Mesothelial cell of epicardium (in vitro differentiated cells): ENCODE data around the gene EPB41L4A. TPM values are rescaled to one million over a fixed set of nuclear protein-coding genes. Genes with fewer than 3 reads are reported as not detected.

ENCODE experiments used
- DNase-seq, 2 experiments: peaks; one replicate each; pipeline ENCODE4 v3.0.0; 2021; ENCODE audit warnings: low spot score in 2 of 2; ENCODE audit not compliant: unreplicated experiment in 2 of 2
- H3K27ac Mint-ChIP-seq: 2 replicates; pipeline ENCODE4 v1.8.0; 2021; ENCODE audit warnings: mixed read lengths
- H3K27me3 Mint-ChIP-seq: 2 replicates; pipeline ENCODE4 v1.8.0; 2021; ENCODE audit warnings: low read depth, mixed read lengths
- H3K36me3 Mint-ChIP-seq: 2 replicates; pipeline ENCODE4 v1.8.0; 2021; ENCODE audit warnings: mixed read lengths
- H3K4me1 Mint-ChIP-seq: 2 replicates; pipeline ENCODE4 v1.8.0; 2021; ENCODE audit warnings: mixed read lengths
- H3K4me3 Mint-ChIP-seq: 2 replicates; pipeline ENCODE4 v1.8.0; 2021; ENCODE audit warnings: mild to moderate bottlenecking, moderate library complexity, mixed read lengths
- H3K9me3 Mint-ChIP-seq: 2 replicates; pipeline ENCODE4 v1.8.0; 2021; ENCODE audit warnings: mixed read lengths
- total RNA-seq: library from RNA; stranded (reverse); gene quantifications from 3 replicates; pipeline ENCODE4 v1.2.1, GENCODE V29; 2021
- TF ChIP-seq, protein P1 (sequence below): fragments of 200-600 bp; sonication (generic); IDR thresholded peaks from one replicate; pipeline ENCODE4 v1.5.0; 2021; ENCODE audit warnings: antibody characterized with exemption; ENCODE audit not compliant: unreplicated experiment

Gene EPB41L4A
- total RNA-seq, 1 donor from 2014 or later, result 39.3 TPM

DNA sequence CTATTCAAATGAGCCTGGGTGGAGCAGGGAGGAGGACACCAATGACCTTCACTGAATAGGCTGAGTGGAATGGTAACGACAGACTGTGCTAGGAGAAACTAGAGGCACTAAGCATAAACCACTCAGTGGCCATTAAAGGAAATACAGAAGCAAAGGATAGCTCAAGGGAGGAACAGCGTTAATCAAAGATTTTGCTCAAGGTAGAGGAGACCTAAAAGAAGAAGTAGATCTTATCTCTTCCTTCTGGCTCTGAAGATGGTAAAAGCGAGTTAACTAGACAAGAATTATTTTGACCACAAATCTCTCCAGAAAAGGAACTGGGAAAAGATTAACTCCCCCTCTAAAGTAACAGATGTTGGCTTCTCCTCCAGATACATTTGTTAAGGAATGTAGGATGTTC lies 299.6 kb downstream of the EPB41L4A start:
- H3K36me3 Mint-ChIP-seq, result peaks cover 4% of the 10 kb centered on the region
- no peak overlapping the region for H3K27ac Mint-ChIP-seq
- TF ChIP-seq, protein P1, sequence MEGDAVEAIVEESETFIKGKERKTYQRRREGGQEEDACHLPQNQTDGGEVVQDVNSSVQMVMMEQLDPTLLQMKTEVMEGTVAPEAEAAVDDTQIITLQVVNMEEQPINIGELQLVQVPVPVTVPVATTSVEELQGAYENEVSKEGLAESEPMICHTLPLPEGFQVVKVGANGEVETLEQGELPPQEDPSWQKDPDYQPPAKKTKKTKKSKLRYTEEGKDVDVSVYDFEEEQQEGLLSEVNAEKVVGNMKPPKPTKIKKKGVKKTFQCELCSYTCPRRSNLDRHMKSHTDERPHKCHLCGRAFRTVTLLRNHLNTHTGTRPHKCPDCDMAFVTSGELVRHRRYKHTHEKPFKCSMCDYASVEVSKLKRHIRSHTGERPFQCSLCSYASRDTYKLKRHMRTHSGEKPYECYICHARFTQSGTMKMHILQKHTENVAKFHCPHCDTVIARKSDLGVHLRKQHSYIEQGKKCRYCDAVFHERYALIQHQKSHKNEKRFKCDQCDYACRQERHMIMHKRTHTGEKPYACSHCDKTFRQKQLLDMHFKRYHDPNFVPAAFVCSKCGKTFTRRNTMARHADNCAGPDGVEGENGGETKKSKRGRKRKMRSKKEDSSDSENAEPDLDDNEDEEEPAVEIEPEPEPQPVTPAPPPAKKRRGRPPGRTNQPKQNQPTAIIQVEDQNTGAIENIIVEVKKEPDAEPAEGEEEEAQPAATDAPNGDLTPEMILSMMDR, result no peak
- peaks cover 27% of the 10 kb centered on the region for H3K9me3 Mint-ChIP-seq
- H3K27me3 Mint-ChIP-seq, result no peaks in the 10 kb centered on the region
- DNase-seq, result no peak
- H3K4me3 Mint-ChIP-seq, result no peak overlapping the region
- peaks cover 9% of the 10 kb centered on the region for H3K4me1 Mint-ChIP-seq

DNA sequence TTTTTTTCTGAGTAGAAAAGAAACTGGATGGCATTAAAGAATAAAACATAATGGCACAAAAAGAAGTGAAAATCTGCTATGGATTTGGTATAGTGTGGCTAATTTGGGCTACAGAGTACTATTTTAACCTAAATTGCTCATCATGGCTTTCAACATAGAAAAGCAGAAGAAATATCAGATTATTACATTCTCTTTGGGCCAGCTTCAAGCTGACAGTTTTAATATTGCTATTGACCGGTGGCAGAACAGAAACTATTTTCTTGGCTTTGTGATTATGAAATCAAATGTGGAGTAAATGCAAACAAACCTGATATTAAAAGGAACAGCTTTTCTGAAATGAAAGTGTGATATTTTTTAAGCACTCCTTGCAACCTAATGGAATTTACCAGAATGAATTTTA lies 301.5 kb downstream of the EPB41L4A start:
- DNase-seq, result no peak
- H3K36me3 Mint-ChIP-seq, result peaks cover 4% of the 10 kb centered on the region
- no peaks in the 10 kb centered on the region for H3K27me3 Mint-ChIP-seq
- H3K4me3 Mint-ChIP-seq, result no peak overlapping the region
- peaks cover 27% of the 10 kb centered on the region for H3K9me3 Mint-ChIP-seq
- TF ChIP-seq, protein P1, result no peak
- no peak overlapping the region for H3K27ac Mint-ChIP-seq
- peaks cover 6% of the 10 kb centered on the region for H3K4me1 Mint-ChIP-seq

DNA sequence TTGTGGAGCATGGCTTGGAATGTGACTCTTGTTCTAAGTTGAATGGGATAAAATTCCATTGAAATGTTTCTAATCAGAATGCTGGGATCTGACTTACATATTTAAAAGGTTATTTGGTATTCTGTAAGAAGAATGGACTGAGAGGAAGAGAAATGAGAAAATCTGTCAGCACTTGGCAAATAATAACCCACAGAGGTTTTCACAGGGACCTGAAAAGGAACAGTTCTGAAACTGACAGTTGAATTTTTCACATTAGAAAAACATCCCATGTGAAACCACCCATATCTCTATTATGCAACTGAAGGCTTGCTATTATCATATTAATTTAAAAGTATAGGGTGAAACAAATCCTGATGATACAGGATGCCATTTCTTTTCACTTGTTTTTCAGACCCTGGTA lies 302.7 kb downstream of the EPB41L4A start:
- peaks cover 4% of the 10 kb centered on the region for H3K36me3 Mint-ChIP-seq

DNA sequence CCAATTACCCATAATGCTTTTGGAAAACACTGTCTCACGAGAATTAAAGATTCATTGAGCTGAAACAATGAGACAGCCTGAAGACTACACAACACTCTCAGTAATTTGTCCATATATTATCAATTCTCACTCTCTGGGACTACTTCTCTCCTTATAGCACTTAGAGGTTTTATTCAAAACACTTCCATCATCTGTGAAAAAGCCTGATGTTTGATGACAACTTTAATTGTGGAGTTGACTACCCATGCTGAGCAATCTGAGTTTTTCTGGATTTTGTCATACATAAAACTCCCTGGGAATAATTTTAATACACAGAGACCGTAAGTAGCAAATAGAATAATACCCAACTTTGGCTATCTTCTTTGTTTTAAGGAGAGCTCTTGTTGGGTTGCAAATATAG lies 305.5 kb downstream of the EPB41L4A start:
- TF ChIP-seq, protein P1, result no peak
- no peaks in the 10 kb centered on the region for H3K9me3 Mint-ChIP-seq
- no peak overlapping the region for H3K27ac Mint-ChIP-seq
- no peak for DNase-seq
- no peaks in the 10 kb centered on the region for H3K27me3 Mint-ChIP-seq
- H3K4me3 Mint-ChIP-seq, result no peak overlapping the region
- peaks cover 6% of the 10 kb centered on the region for H3K4me1 Mint-ChIP-seq
- no peaks in the 10 kb centered on the region for H3K36me3 Mint-ChIP-seq

More for the DNA sequence above, 302.7 kb downstream of the EPB41L4A start:
- H3K27me3 Mint-ChIP-seq, result no peaks in the 10 kb centered on the region
- TF ChIP-seq, protein P1, result no peak
- no peak for DNase-seq
- H3K9me3 Mint-ChIP-seq, result peaks cover 19% of the 10 kb centered on the region
- H3K4me1 Mint-ChIP-seq, result peaks cover 3% of the 10 kb centered on the region
- no peak overlapping the region for H3K27ac Mint-ChIP-seq
- no peak overlapping the region for H3K4me3 Mint-ChIP-seq
